SU-DHL-6 (cell line): ENCODE data around the gene DERL3.

Source experiments
- H2AFZ ChIP-seq: fragments of 200-600 bp; sonication (generic); 2 replicates; pipeline ENCODE4 v1.6.1; 2014; ENCODE audit warnings: low read depth, mild to moderate bottlenecking, moderate library complexity, mixed read lengths, antibody characterized with exemption, low read length; ENCODE audit not compliant: severe bottlenecking
- H3F3A ChIP-seq: fragments of 200-600 bp; shearing (Covaris generic); 2 replicates; pipeline ENCODE4 v1.6.0; 2016; ENCODE audit warnings: antibody characterized with exemption, mild to moderate bottlenecking; ENCODE audit not compliant: insufficient read depth
- H3K27ac ChIP-seq: fragments of 200-600 bp; sonication (generic); 2 replicates; pipeline ENCODE4 v1.5.1; 2016; ENCODE audit warnings: low read depth, mild to moderate bottlenecking, low read length, moderate library complexity, mixed read lengths
- H3K27me3 ChIP-seq: fragments of 200-600 bp; sonication (generic), shearing (Covaris generic); 2 replicates; pipeline ENCODE4 v1.6.0; 2014; ENCODE audit warnings: mild to moderate bottlenecking, low read length
- H3K36me3 ChIP-seq: fragments of 200-600 bp; sonication (generic); 2 replicates; pipeline ENCODE4 v1.6.1; 2014; ENCODE audit warnings: mild to moderate bottlenecking, low read length, mixed read lengths
- H3K4me2 ChIP-seq: fragments of 300-600, 200-600 bp; shearing (Covaris generic), sonication (generic); 2 replicates; pipeline ENCODE4 v1.6.0; 2014; ENCODE audit warnings: low read length, low read depth, mild to moderate bottlenecking; ENCODE audit not compliant: poor library complexity, severe bottlenecking
- H3K4me3 ChIP-seq: fragments of 200-600 bp; sonication (generic); 2 replicates; pipeline ENCODE4 v1.5.1; 2014; ENCODE audit warnings: antibody characterized with exemption, low read length, mild to moderate bottlenecking, mixed read lengths; ENCODE audit not compliant: insufficient read depth, poor library complexity, severe bottlenecking
- H3K79me2 ChIP-seq: fragments of 200-600 bp; sonication (generic); 2 replicates; pipeline ENCODE4 v1.6.1; 2014; ENCODE audit warnings: mild to moderate bottlenecking, low read length, moderate library complexity; ENCODE audit not compliant: insufficient read depth
- H3K9ac ChIP-seq: fragments of 200-600 bp; sonication (generic); 2 replicates; pipeline ENCODE4 v1.7.0; 2014; ENCODE audit warnings: mild to moderate bottlenecking, low read length
- H3K9me2 ChIP-seq: fragments of 200-600 bp; sonication (generic); replicated peaks from 2 replicates; pipeline ENCODE4 v1.6.1; 2014; ENCODE audit warnings: low read length; ENCODE audit not compliant: insufficient read depth
- H3K9me3 ChIP-seq: fragments of 200-600 bp; sonication (generic); 2 replicates; pipeline ENCODE4 v1.6.1; 2014; ENCODE audit warnings: low read length, mixed read lengths; ENCODE audit not compliant: insufficient read depth
- H4K20me1 ChIP-seq: fragments of 200-600 bp; sonication (generic); 2 replicates; pipeline ENCODE4 v1.6.1; 2014; ENCODE audit warnings: low read depth, mild to moderate bottlenecking, antibody characterized with exemption, low read length, moderate library complexity, mixed read lengths
- CTCF ChIP-seq: fragments of 200-600 bp; sonication (generic); IDR thresholded peaks from one replicate; pipeline ENCODE4 v1.5.1; 2017; ENCODE audit warnings: antibody characterized with exemption, mild to moderate bottlenecking, low read length, moderate library complexity; ENCODE audit not compliant: insufficient read depth, poor library complexity, severe bottlenecking
- EZH2phosphoT487 ChIP-seq: fragments of 200-600 bp; sonication (generic), shearing (Covaris generic); conservative IDR thresholded peaks from 2 replicates; pipeline ENCODE4 v1.6.1; 2018; ENCODE audit warnings: mild to moderate bottlenecking, antibody characterized with exemption, low read length, moderate library complexity, mixed read lengths

Gene DERL3

GRCh38 chr22:23818541-23818940, 20.3 kb downstream of the DERL3 start:
- no peak overlapping the region for H3K4me2 ChIP-seq
- peaks cover 2% of the 10 kb centered on the region; the same call in 1 of the 2 replicates for H4K20me1 ChIP-seq
- no peaks in the 10 kb centered on the region for H3K9me3 ChIP-seq
- H3K9me2 ChIP-seq = no peaks in the 10 kb centered on the region
- no peak overlapping the region for H2AFZ ChIP-seq
- H3K4me3 ChIP-seq = no peak overlapping the region
- TF ChIP-seq EZH2phosphoT487 = no peak
- no peak for TF ChIP-seq CTCF
- 0 out of 2 replicates have a peak, but pooled peaks cover 3% of the 10 kb centered on the region for H3F3A ChIP-seq
- H3K27me3 ChIP-seq = no peaks in the 10 kb centered on the region
- no peak overlapping the region for H3K27ac ChIP-seq
- H3K36me3 ChIP-seq = peaks cover 3% of the 10 kb centered on the region
- peaks cover 41% of the 10 kb centered on the region for H3K79me2 ChIP-seq
- no peak overlapping the region for H3K9ac ChIP-seq

GRCh38 chr22:23817146-23817545, 21.7 kb downstream of the DERL3 start:
- Histone ChIP-seq H3K27me3 (no peaks in the 10 kb centered on the region), H3K27ac (no peak overlapping the region), H3K36me3 (peaks cover 13% of the 10 kb centered on the region), H3K4me3 (no peak overlapping the region), H3K79me2 (peaks cover 49% of the 10 kb centered on the region), H3K4me2 (no peak overlapping the region), H4K20me1 (peaks cover 2% of the 10 kb centered on the region; the same call in 1 of the 2 replicates), H3F3A (peaks cover 9% of the 10 kb centered on the region; the same call in 1 of the 2 replicates), H3K9me3 (no peaks in the 10 kb centered on the region), H3K9ac (no peak overlapping the region), H3K9me2 (no peaks in the 10 kb centered on the region), H2AFZ (no peak overlapping the region)
- no peak for TF ChIP-seq CTCF
- TF ChIP-seq EZH2phosphoT487 = no peak

GRCh38 chr22:23816156-23816976, 22.4 kb downstream of the DERL3 start:
- H3K79me2 ChIP-seq = peaks cover 56% of the 10 kb centered on the region
- H3K9me3 ChIP-seq = no peaks in the 10 kb centered on the region
- peaks cover 2% of the 10 kb centered on the region; the same call in 1 of the 2 replicates for H4K20me1 ChIP-seq
- H3K36me3 ChIP-seq = peaks cover 19% of the 10 kb centered on the region
- no peak overlapping the region for H3K4me3 ChIP-seq
- H3K27me3 ChIP-seq = no peaks in the 10 kb centered on the region
- no peak overlapping the region for H2AFZ ChIP-seq
- H3K9ac ChIP-seq = no peak overlapping the region
- H3K4me2 ChIP-seq = no peak overlapping the region
- H3F3A ChIP-seq = peaks cover 15% of the 10 kb centered on the region; the same call in 1 of the 2 replicates
- TF ChIP-seq EZH2phosphoT487 (no peak), CTCF (no peak)
- no peak overlapping the region for H3K27ac ChIP-seq
- H3K9me2 ChIP-seq = no peaks in the 10 kb centered on the region
